ENCODE measurements around the gene NAT8L. TPM values are rescaled to one million over a fixed set of nuclear protein-coding genes. Genes with fewer than 3 reads are reported as not detected.

NAT8L gene
- total RNA-seq, 2 donors from 2014 or later, result 0.11 to 0.17 TPM

GRCh38 chr4:2103843-2104547, 44.9 kb downstream of the NAT8L start:
- H3K4me3 ChIP-seq, result no peak overlapping the region
- intact Hi-C loops (cut with DNase I), result no loop called here
- no peaks in the 10 kb centered on the region for H3K9me3 ChIP-seq
- no peaks in the 10 kb centered on the region for H3K27me3 ChIP-seq
- no peak overlapping the region for H3K27ac ChIP-seq
- H3K4me1 ChIP-seq, result no peaks in the 10 kb centered on the region
- DNase-seq, result no peak
- TF ChIP-seq CTCF (IDR thresholded peaks at IDR 0.05), result no peak
- no peaks in the 10 kb centered on the region for H3K36me3 ChIP-seq
- no peak overlapping the region for H3K9ac ChIP-seq (ENCODE audit: low read depth in 2 of 2, low read length in 2 of 2)

GRCh38 chr4:2104556-2105345, 45.6 kb downstream of the NAT8L start:
- intact Hi-C loops (cut with DNase I), result no loop called here
- H3K4me3 ChIP-seq, result no peak overlapping the region
- no peaks in the 10 kb centered on the region for H3K9me3 ChIP-seq
- no peaks in the 10 kb centered on the region for H3K36me3 ChIP-seq
- H3K4me1 ChIP-seq, result no peaks in the 10 kb centered on the region
- no peak overlapping the region for H3K9ac ChIP-seq (ENCODE audit: low read depth in 2 of 2, low read length in 2 of 2)
- no peak for TF ChIP-seq CTCF (IDR thresholded peaks at IDR 0.05)
- H3K27ac ChIP-seq, result no peak overlapping the region
- H3K27me3 ChIP-seq, result no peaks in the 10 kb centered on the region
- DNase-seq, result no peak

- Histone ChIP-seq H3K27me3 (no peaks in the 10 kb centered on the region), H3K4me1 (no peaks in the 10 kb centered on the region), H3K27ac (no peak overlapping the region), H3K4me3 (no peak overlapping the region), H3K9me3 (no peaks in the 10 kb centered on the region), H3K36me3 (no peaks in the 10 kb centered on the region), H3K9ac (ENCODE audit: low read depth in 2 of 2, low read length in 2 of 2) (no peak overlapping the region)
- no peak for TF ChIP-seq CTCF (IDR thresholded peaks at IDR 0.05)
- no peak for DNase-seq
- intact Hi-C loops (cut with DNase I), result no loop called here
Measured at GRCh38 chr4:2105559-2105958, 46.4 kb downstream of the NAT8L start.

GRCh38 chr4:2116687-2117400, 57.7 kb downstream of the NAT8L start:
- no peak for DNase-seq
- Histone ChIP-seq H3K4me1 (no peaks in the 10 kb centered on the region), H3K36me3 (no peaks in the 10 kb centered on the region), H3K27ac (no peak overlapping the region), H3K9ac (ENCODE audit: low read depth in 2 of 2, low read length in 2 of 2) (no peak overlapping the region), H3K27me3 (no peaks in the 10 kb centered on the region), H3K4me3 (no peak overlapping the region), H3K9me3 (no peaks in the 10 kb centered on the region)
- TF ChIP-seq CTCF (IDR thresholded peaks at IDR 0.05), result no peak
- intact Hi-C loops (cut with DNase I), result no loop called here

Other genes with a start within 250 kb of the NAT8L start
- gene LETM1, start 203.2 kb upstream of the NAT8L start, total RNA-seq, result 100 to 1,000 TPM in 1 of 2 donors, 10 to 100 TPM in 1; 76.2 to 139 TPM
- gene NSD2, start 187.9 kb upstream of the NAT8L start, total RNA-seq, result 100 to 1,000 TPM in 1 of 2 donors, 10 to 100 TPM in 1; 80.1 to 176 TPM
- gene NELFA, start 50.4 kb upstream of the NAT8L start, total RNA-seq, result 10 to 100 TPM; 25.7 to 41.5 TPM
- 10 to 100 TPM in 1 of 2 donors, 1 to 10 TPM in 1; 9.1 to 13.0 TPM for gene HAUS3, start 182.8 kb downstream of the NAT8L start, total RNA-seq
- gene POLN, start 182.8 kb downstream of the NAT8L start, total RNA-seq, result 1 to 10 TPM; 1.6 to 2.8 TPM
- gene MXD4, start 202.8 kb downstream of the NAT8L start, total RNA-seq, result 10 to 100 TPM; 36.7 to 43.3 TPM